ENCODE data around the gene CHD6.

The CHD6 gene

GRCh38 chr20:41418031-41418430 lies 200.1 kb downstream of the CHD6 start:
- DNase-seq = no peak

DNA sequence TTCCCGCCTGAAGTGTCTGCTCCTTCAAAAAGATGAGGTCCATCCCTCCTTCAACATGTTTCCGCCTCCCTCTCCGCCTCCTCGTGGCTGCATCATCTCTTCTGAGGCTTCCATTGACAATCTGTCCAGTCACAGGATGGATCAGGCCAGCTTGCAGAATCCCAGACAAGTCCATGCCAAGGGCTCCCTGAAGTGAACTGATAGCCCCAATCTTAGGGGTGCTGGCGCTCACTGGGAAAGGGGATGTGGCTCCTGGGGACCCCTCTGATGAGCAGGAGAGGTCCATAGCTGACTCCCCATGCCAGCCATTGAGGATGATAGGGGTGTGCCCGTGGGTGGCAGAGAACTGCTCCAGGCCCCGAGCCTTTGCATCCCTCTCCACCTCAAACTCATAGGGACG lies 203.0 kb downstream of the CHD6 start:
- no peak for DNase-seq

- DNase-seq = no peak
These were observed 205.0 kb downstream of the CHD6 start for GRCh38 chr20:41413169-41413568.

- DNase-seq = no peak
These were observed 205.7 kb downstream of the CHD6 start for GRCh38 chr20:41412324-41413120.

DNA sequence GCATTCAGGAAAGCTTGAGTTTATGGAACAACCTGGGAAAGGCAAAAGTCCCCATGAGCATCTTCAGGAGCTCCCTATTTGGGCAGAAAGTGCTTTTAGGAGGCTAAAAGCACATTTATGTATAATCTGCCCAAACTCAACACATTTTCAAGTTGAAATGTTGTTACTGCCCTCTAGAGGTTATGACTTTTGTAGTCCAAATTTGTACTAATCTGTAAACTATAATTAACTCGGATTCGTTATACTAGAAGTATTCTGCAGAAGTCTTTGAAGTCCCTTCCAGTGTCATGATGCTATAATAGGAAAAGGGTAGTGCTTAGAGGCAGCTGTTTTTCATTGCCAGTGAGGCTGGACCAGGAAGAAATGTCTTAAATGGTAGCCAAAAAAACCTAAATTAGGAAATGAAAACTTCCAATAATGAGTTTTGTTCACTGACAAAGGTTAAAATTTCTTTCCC lies 206.8 kb downstream of the CHD6 start:
- DNase-seq = no peak

DNA sequence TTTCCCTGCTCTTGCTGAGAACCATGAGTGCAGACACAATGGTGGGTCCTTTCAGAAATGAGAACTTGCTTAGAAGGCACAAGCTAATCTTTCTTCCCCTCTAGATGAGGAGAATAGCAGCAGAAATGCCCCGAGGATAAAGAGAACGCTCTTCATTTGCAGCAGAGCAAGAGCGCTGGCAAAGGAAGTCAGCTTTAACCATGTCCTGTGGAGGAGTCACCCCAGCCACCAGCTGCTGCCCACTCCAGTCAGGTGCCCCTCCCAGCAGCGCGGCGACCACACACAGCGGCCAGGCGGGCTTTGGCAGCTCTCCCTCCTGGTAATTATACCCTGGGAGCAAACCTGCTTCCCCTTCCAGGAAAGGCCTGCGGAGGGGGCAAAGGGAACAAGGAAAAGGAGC lies 209.2 kb downstream of the CHD6 start:
- DNase-seq = no peak

DNA sequence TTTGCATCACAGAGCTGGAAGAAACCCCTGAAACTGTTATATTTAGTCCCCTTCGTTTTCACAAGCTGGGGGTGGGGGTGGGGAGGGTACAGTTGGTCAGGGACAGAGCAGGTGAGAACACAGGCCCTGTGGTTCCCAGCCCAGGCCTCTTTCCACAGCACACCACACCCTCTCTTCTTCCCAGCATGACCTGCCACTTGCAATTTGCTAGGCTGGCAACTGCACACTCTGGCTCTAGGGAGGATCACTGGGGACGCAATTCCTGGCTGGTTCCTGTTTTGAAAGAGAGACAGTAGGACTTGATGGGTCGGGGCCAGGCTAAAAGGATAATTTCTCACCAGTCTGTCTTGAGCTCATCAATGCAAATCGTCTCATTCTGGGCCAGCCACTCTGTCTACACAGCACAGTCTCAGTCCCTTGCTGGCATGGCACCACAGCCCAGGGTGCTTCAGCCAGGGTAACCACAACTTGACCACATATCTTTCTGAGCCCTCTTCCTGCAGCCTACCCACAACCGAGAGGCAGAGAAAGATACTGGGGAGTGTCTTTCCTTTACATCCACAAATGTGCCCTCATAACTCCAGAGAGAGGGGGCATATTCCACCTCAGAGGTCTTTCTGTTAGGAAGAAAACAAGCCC lies 209.9 kb downstream of the CHD6 start:
- DNase-seq = no peak

DNA sequence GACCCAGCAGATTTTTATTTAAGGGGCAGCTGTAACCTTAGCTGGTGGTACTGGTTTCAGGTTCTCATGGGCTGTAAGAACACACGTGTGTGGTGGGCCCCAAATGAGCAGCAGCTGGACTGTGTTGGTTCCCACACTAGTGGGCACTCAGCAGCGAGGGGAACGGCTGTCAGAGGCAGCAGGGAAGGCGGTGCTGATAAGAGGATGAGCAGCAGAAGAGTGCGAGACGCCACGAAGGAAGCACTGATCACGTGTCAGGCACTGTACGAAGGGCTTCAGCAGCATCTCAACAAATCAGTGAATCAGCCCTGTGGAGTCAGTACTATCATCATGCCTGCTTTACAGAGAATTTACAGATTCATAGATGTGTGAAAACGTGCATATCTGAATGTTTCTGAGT lies 210.6 kb downstream of the CHD6 start:
- DNase-seq = no peak

DNA sequence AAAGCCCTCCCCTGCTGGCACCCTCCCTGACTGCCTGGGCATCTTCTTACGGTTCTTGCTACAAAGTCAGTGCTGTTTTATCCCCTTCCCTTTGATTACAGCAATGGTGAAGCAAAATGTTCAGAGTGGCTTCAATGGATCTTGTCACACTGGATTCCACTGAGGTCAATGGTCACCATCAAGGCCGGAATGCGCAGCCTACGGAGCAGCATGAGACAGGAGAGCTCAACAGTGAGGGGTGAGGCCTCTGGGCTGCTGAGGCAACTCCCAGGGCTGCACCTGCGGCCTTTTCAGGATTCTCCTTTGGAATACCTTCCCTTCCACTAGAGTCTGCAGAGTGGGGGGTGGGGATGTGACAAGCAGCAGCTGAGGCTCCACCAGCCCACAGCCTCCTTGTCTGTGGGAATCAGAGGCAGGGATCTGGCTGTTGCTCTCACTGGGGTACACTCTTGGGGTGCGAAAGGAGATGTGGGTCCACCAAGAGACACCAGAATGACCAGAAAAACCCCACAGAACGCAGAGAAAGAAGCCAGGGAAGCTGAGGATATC lies 211.2 kb downstream of the CHD6 start:
- DNase-seq = no peak

- no peak for DNase-seq
These were observed 211.8 kb downstream of the CHD6 start for GRCh38 chr20:41406353-41406752.

DNA sequence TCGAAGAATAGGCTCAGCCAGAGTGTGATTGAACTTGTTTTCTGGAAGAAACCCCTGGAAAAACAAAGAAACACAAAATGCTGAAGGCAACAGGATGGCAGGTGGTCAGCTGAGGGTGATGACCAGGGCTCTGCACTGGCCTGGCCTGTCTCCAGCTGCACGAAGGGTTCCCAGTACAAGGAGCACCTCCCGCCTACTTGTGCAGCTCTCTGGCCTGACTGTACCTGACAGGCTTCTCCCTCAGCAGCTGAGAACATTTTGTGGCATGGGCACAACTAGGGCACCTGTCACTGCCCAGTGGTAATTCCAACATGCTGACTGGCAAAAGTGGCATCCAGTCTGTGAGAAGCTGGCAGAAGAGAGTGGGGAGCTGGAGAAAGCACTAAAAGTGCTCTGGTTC lies 212.7 kb downstream of the CHD6 start:
- no peak for DNase-seq

DNA sequence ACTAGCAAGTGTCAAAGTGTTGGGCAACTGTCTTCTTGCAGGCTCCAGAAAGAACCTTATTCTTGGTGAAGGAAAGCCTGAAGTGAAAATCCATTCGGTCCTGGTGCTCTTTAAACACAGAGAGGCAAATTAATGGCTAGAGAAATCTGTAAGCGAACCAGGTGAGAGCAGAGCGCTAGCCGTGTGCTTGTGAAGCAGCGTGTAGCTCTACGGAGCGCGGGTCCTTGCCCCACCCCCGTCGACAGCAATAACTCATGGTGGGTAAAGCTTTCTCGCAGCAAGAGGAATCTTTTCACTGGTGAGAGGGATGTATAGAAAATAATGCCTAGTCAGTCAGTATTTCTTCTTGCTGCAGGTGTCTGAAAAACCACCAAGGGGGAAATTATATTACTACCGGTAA lies 214.6 kb downstream of the CHD6 start:
- no peak for DNase-seq

DNA sequence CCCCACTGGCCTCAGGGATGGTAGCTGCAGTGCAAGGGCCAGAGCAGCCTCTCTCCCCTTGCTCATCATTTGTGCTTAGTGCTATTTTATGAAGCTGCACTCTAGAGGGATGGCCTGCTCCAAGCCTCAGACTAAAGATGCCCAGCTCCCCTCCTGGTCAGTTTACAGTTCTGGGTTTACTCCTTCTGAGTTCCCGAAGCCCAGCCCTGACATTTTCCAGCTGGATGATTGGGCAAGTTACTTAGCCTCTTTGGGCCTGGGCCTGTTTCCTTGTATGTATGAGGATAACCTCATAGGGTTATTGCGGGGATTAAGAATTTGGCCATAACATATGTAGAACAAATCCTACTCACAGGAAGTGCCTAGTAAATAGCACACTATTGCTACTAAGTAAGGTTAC lies 219.8 kb downstream of the CHD6 start:
- no peak for DNase-seq

DNA sequence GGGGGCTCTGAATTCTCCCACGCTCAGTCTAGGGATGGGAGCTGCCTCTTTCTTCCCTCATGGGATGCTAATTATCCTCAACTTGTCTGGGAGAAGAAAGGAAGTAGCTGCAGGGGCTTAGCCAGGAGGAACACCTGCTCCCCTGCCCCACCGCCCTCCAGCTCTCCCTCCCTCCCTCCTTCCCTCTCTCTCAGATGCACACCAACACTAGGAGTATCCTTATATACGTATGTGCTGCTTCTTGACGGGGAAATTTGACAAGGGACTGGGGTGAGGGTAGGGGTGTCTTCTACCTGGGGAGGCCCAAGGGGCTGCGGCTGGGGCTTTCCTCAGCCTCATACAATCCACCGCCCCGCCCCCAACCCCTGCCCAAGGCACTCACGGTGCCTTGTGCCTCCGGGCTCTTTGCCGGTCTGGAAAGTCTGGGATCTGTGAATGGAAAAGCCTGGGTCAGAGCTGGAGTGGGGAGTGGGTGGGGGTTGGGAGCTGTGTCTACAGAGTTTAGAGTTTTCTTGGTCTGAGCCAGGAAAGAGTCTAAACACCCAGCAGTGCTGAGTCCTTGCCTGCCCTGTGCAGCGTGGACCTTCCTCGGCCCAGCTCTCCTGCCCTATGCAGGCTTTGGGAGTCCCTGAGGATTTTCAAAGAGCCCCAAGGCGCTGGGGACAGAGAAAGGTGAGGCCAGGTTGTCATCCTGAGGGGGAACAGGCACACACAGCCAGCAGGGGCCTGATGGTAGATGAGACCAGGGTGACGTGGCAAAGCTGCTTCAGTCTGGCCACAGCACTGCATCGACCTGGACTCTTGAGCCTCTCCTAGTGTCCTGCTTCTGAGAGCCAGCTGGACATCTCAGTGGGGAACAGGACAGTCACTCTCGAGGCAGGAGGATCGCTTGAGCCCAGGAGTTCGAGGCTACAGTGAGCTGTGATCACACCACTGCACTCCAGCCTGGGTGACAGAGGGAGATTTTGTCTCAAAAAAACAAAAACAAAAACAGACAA lies 222.2 kb downstream of the CHD6 start:
- no peak for DNase-seq

DNA sequence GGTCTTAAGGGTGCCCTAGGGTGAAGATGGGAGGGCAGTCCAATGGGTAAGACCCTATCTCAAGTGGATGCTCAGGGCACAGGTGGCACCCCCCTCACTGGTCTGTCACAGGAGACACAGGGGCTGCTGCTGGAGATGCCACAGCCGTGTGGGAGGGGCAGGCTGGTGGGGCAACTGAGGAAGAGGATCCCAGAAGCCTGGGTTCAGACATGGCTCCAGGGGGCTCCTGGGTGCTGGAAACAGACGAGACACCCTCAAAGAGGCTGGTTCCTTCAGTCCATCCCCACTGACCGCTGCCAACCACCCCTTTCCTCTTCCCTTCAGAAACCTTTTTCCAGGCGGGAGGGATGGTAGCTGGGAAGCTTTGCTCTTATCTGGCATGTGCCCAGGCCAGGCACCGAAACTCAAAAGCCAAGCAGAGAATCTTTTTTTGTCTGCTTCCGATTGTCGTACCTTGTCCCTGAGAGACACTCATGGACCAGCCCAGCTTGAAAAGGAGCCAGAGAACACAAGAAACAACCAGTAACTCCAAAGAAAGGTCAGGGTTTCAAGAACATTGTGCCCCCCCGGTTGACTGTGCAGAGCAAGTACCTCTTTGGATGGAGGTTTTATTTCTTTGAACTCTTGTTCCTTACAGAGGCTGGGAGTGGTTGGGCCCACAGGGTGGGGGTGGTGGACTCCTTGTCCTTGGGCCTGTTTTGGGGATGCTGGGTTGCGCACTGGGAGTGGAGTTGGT lies 223.1 kb downstream of the CHD6 start:
- no peak for DNase-seq

DNA sequence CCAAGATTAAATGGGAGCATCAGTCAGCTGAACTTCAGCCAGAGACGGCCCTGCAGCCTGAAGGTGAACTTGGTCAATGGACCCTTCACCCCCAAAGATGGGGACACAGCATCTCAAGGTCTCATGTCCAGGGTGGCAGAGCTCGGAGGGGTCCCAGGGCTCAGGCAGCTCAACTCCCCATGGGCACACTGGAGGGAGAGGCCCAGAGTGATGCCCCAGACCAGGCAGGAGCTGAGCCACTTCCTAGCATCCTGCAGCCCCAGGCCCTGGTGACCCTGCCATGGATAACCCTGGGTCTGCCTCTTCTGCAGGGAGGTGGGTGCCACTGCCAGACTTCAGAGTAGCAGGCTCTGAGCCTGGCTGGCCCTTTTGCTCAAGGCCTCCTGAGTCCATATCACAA lies 224.1 kb downstream of the CHD6 start:
- DNase-seq = no peak

GRCh38 chr20:41393705-41394066 lies 224.5 kb downstream of the CHD6 start:
- no peak for DNase-seq

DNA sequence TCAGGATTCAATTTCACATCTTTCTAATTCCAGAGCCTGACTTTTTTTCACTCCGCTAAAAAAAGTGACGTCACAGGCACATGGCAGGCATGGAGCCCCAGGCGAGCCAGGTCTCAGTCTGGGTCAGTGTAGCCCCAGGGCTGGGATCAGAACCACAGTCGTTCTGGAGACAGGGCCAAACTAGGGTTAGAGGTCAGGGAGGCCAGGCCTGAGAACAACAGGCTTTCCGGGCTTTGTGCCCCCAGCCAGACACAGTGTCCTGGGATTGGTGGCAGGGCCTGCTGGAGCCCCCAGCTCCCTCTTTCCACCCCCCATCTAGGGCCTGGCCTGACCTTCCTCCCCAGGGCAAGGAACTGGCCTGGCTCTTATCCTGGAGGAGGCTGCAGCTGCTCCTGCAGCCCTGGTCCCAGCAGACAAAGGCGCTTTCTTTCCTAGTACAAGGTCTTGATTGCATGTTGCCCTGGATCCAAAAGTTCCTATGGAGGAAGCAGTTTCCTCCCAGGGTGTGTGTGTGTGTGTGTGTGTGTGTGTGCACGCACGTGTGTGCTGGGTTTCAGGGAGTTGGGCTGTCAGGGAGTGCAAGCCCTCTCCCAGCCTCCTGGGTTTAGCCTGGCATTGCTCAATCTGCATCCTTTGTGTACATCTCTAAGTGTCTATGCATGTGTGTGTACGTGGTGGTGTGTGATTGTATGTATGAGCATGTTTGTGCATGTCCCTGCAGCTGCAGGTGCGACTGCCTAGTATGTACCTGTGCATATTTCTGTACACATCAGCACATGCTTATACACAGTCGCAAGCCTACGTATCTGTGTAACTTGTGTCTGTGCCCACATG lies 225.1 kb downstream of the CHD6 start:
- no peak for DNase-seq

- DNase-seq = no peak
These were observed 225.9 kb downstream of the CHD6 start for GRCh38 chr20:41392295-41392694.

DNA sequence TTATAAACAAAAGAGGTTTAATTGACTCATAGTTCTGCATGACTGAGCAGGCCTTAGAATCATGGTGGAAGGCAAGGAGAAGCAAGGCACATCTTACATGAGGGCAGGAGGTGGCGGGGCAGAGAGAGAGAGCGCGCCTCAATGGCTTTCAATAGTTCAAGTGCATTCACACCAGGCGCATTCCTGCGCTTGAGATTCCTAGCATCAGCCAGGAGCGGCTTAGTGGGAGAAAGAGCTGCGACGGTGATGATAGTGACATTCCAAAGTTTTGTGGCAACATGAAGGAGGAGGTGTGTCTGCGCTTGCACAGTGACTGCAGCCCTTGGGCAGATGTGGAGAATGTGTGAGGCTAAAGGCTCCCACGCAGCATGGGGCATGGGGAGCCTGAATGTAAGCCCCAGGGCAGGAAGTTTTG lies 226.6 kb downstream of the CHD6 start:
- DNase-seq = no peak

DNA sequence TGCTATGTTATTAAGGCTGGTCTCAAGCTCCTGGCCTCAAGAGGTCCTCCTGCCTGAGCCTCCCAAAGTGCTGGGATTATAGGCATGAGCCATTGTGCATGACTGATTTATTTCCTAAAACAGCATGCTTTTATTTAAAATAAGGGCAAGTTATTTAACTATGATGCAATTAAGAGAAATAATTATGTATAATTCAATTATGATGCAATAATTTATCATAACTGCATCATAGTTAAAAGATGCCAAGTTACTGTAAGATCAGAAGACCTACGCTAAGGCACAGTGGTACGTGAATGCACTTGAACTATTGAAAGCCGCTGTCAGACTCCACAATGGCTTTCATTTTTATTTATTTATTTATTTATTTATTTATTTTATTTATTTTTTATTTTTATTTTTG lies 227.3 kb downstream of the CHD6 start:
- no peak for DNase-seq

DNA sequence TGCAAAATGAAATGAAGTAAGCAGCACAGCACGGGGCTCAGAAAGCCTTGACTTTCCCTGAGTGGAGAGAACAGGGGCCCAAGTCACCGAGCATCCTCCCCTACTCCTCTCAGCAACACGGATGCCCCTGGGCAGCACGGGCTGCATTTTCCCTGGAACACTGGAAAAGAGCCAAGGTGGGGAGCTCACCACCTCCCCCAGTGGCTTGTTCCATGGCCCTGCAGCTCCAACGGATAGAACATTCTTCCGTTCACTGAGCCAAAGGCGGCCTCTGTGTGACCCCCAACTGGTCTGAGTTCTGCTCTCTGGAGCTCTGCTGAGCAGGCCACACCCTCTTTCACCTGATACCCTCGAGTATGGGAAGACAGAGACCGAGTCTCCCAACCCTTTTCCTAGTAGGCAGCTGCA lies 230.7 kb downstream of the CHD6 start:
- no peak for DNase-seq
